22Rv1 (cell line): ENCODE data around the gene JAML.

Experiments
- ZFX ChIP-seq: fragments of 450-650 bp; IDR thresholded peaks from 2 replicates; pipeline ENCODE4 v1.6.1; 2017; ENCODE audit warnings: antibody characterized with exemption, borderline replicate concordance
- TF ChIP-seq, protein P1 (sequence below): fragments of 450-650 bp; IDR thresholded peaks from 2 replicates; pipeline ENCODE4 v1.5.1; 2017; ENCODE audit warnings: mild to moderate bottlenecking

GRCh38 chr11:118162846-118163245, 62.0 kb downstream of the JAML start:
- TF ChIP-seq, protein P1, sequence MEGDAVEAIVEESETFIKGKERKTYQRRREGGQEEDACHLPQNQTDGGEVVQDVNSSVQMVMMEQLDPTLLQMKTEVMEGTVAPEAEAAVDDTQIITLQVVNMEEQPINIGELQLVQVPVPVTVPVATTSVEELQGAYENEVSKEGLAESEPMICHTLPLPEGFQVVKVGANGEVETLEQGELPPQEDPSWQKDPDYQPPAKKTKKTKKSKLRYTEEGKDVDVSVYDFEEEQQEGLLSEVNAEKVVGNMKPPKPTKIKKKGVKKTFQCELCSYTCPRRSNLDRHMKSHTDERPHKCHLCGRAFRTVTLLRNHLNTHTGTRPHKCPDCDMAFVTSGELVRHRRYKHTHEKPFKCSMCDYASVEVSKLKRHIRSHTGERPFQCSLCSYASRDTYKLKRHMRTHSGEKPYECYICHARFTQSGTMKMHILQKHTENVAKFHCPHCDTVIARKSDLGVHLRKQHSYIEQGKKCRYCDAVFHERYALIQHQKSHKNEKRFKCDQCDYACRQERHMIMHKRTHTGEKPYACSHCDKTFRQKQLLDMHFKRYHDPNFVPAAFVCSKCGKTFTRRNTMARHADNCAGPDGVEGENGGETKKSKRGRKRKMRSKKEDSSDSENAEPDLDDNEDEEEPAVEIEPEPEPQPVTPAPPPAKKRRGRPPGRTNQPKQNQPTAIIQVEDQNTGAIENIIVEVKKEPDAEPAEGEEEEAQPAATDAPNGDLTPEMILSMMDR: no peak
- no peak for TF ChIP-seq ZFX
